ENCODE measurements around the gene VSTM2B. TPM values are rescaled to one million over a fixed set of nuclear protein-coding genes. Genes with fewer than 3 reads are reported as not detected.
"Not testable (repeated sequence)": the region's sequence is repeated elsewhere in the genome, so short reads cannot be mapped to it uniquely, and the experiment has no call there.

Gene VSTM2B
- polyA plus RNA-seq, 1 experiment: not detected

- Histone ChIP-seq H3K9me3 (ENCODE audit: control insufficient read depth, insufficient read depth, low read length) (peaks cover 11% of the 10 kb centered on the region; the same call in 1 of the 2 replicates), H3K27ac (ENCODE audit: low read depth, low read length) (no peak overlapping the region), H3K4me3 (ENCODE audit: low read depth, low read length) (no peak overlapping the region), H3K27me3 (ENCODE audit: control insufficient read depth, insufficient read depth, low read length) (no peaks in the 10 kb centered on the region)
- ChIA-PET POLR2A (no interaction called here), CTCF (no interaction called here)
- TF ChIP-seq CTCF (IDR thresholded peaks at IDR 0.05; ENCODE audit: low read depth, low read length): no peak
- DNase-seq (ENCODE audit: low read depth, low spot score): no peak
Measured at GRCh38 chr19:29541473-29542253, 15.9 kb downstream of the VSTM2B start.

GRCh38 chr19:29542327-29542726 is 16.5 kb downstream of the VSTM2B start:
- H3K4me3 ChIP-seq (ENCODE audit: low read depth, low read length): no peak overlapping the region
- no peak for DNase-seq (ENCODE audit: low read depth, low spot score)
- TF ChIP-seq CTCF (IDR thresholded peaks at IDR 0.05; ENCODE audit: low read depth, low read length): no peak
- ChIA-PET POLR2A (no interaction called here), CTCF (no interaction called here)
- no peaks in the 10 kb centered on the region for H3K27me3 ChIP-seq (ENCODE audit: control insufficient read depth, insufficient read depth, low read length)
- peaks cover 11% of the 10 kb centered on the region; the same call in 1 of the 2 replicates for H3K9me3 ChIP-seq (ENCODE audit: control insufficient read depth, insufficient read depth, low read length)
- no peak overlapping the region for H3K27ac ChIP-seq (ENCODE audit: low read depth, low read length)

- ChIA-PET CTCF (no interaction called here), POLR2A (no interaction called here)
- Histone ChIP-seq H3K27ac (ENCODE audit: low read depth, low read length) (no peak overlapping the region), H3K4me3 (ENCODE audit: low read depth, low read length) (no peak overlapping the region), H3K9me3 (ENCODE audit: control insufficient read depth, insufficient read depth, low read length) (peaks cover 11% of the 10 kb centered on the region; the same call in 1 of the 2 replicates), H3K27me3 (ENCODE audit: control insufficient read depth, insufficient read depth, low read length) (no peaks in the 10 kb centered on the region)
- DNase-seq (ENCODE audit: low read depth, low spot score): no peak
- TF ChIP-seq CTCF (IDR thresholded peaks at IDR 0.05; ENCODE audit: low read depth, low read length): no peak
Measured at GRCh38 chr19:29542776-29543175, 17.0 kb downstream of the VSTM2B start.

GRCh38 chr19:29543381-29543780 is 17.6 kb downstream of the VSTM2B start:
- no peak overlapping the region for H3K27ac ChIP-seq (ENCODE audit: low read depth, low read length)
- H3K4me3 ChIP-seq (ENCODE audit: low read depth, low read length): no peak overlapping the region
- ChIA-PET POLR2A (no interaction called here), CTCF (no interaction called here)
- no peaks in the 10 kb centered on the region for H3K27me3 ChIP-seq (ENCODE audit: control insufficient read depth, insufficient read depth, low read length)
- no peak for DNase-seq (ENCODE audit: low read depth, low spot score)
- H3K9me3 ChIP-seq (ENCODE audit: control insufficient read depth, insufficient read depth, low read length): peaks cover 11% of the 10 kb centered on the region; the same call in 1 of the 2 replicates
- TF ChIP-seq CTCF (IDR thresholded peaks at IDR 0.05; ENCODE audit: low read depth, low read length): no peak

GRCh38 chr19:29544656-29545360 is 19.0 kb downstream of the VSTM2B start:
- TF ChIP-seq CTCF (IDR thresholded peaks at IDR 0.05; ENCODE audit: low read depth, low read length): no peak
- CTCF ChIA-PET: interaction anchor here (0.6 kb wide), 1 partner anchor 283 kb away, joined by 4 read pairs; no protein-coding TSS in a partner anchor

GRCh38 chr19:29545447-29545846 is 19.7 kb downstream of the VSTM2B start:
- H3K27ac ChIP-seq (ENCODE audit: low read depth, low read length); H3K9me3 ChIP-seq (ENCODE audit: control insufficient read depth, insufficient read depth, low read length); POLR2A ChIA-PET; H3K4me3 ChIP-seq (ENCODE audit: low read depth, low read length); H3K27me3 ChIP-seq (ENCODE audit: control insufficient read depth, insufficient read depth, low read length); DNase-seq (ENCODE audit: low read depth, low spot score): not testable (repeated sequence)
- CTCF ChIA-PET: interaction anchor here (0.6 kb wide), 1 partner anchor 284 kb away, joined by 4 read pairs; no protein-coding TSS in a partner anchor

More at GRCh38 chr19:29544656-29545360, 19.0 kb downstream of the VSTM2B start:
- DNase-seq (ENCODE audit: low read depth, low spot score): no peak
- H3K4me3 ChIP-seq (ENCODE audit: low read depth, low read length): no peak overlapping the region
- POLR2A ChIA-PET: no interaction called here
- peaks cover 8% of the 10 kb centered on the region; the same call in 1 of the 2 replicates for H3K9me3 ChIP-seq (ENCODE audit: control insufficient read depth, insufficient read depth, low read length)
- no peaks in the 10 kb centered on the region for H3K27me3 ChIP-seq (ENCODE audit: control insufficient read depth, insufficient read depth, low read length)
- no peak overlapping the region for H3K27ac ChIP-seq (ENCODE audit: low read depth, low read length)

Measured in AG04450 (cell line).